ENCODE results near the gene B4GALT1. TPM values are rescaled to one million over a fixed set of nuclear protein-coding genes. Genes with fewer than 3 reads are reported as not detected.

B4GALT1 gene
- total and polyA plus RNA-seq, 9 donors, result 35.8 to 226 (median 88.3) TPM

GRCh38 chr9:33082128-33082527 lies 85.0 kb downstream of the B4GALT1 start:
- intact Hi-C loops (cut with DNase I), result loop anchor here in 1 of 4 donors (2.0 kb wide), 1 partner anchor 143 kb away; no protein-coding TSS in a partner anchor
- H3K27ac ChIP-seq, result no peak overlapping the region
- no peaks in the 10 kb centered on the region for H3K9me3 ChIP-seq
- H3K4me1 ChIP-seq (ENCODE audit: insufficient read depth), result no peaks in the 10 kb centered on the region
- WGBS, 3 donors, result 70 to 76% (median 74%) methylated on average over 5 of the region's 5 CpGs
- no peak overlapping the region for H3K4me3 ChIP-seq
- no peaks in the 10 kb centered on the region for H3K27me3 ChIP-seq
- TF ChIP-seq CTCF (IDR thresholded peaks at IDR 0.05), result no peak
- no peak for TF ChIP-seq POLR2A (IDR thresholded peaks at IDR 0.05)
- TF ChIP-seq EP300 (IDR thresholded peaks at IDR 0.05), result no peak
- H3K36me3 ChIP-seq, result no peaks in the 10 kb centered on the region
- no peak for DNase-seq

GRCh38 chr9:33081128-33081851 lies 85.8 kb downstream of the B4GALT1 start:
- DNase-seq, result peak in 4 of 5 donors; percentile 47 to 75 (median 51)
- Histone ChIP-seq H3K27me3 (no peaks in the 10 kb centered on the region), H3K27ac (peak overlapping the region in 1 of 2 donors; percentile 44), H3K9me3 (no peaks in the 10 kb centered on the region), H3K36me3 (no peaks in the 10 kb centered on the region), H3K4me1 (ENCODE audit: insufficient read depth) (no peaks in the 10 kb centered on the region), H3K4me3 (no peak overlapping the region)
- WGBS, 3 donors, result 6 to 12% (median 10%) methylated on average over 9 of the region's 9 CpGs
- intact Hi-C loops (cut with DNase I), result loop anchor here in 3 of 4 donors (1.0 to 2.0 kb wide), 2 partner anchors 144 to 145 kb away; no protein-coding TSS in a partner anchor
- TF ChIP-seq CTCF (IDR thresholded peaks at IDR 0.05) (peak; percentile 61 to 92 (median 87)), EP300 (IDR thresholded peaks at IDR 0.05) (no peak)

GRCh38 chr9:33080534-33080933 lies 86.6 kb downstream of the B4GALT1 start:
- WGBS, 3 donors, result 47 to 57% (median 50%) methylated on average over 6 of the region's 6 CpGs
- H3K4me1 ChIP-seq (ENCODE audit: insufficient read depth), result no peaks in the 10 kb centered on the region
- no peaks in the 10 kb centered on the region for H3K27me3 ChIP-seq
- DNase-seq, result no peak
- H3K9me3 ChIP-seq, result no peaks in the 10 kb centered on the region
- TF ChIP-seq CTCF (IDR thresholded peaks at IDR 0.05) (no peak), EP300 (IDR thresholded peaks at IDR 0.05) (no peak), POLR2A (IDR thresholded peaks at IDR 0.05) (no peak)
- H3K4me3 ChIP-seq, result no peak overlapping the region
- no peaks in the 10 kb centered on the region for H3K36me3 ChIP-seq
- intact Hi-C loops (cut with DNase I), result loop anchor here in 2 of 4 donors (2.0 kb wide), 1 partner anchor 144 kb away; no protein-coding TSS in a partner anchor
- H3K27ac ChIP-seq, result peak overlapping the region in 1 of 2 donors; percentile 44

GRCh38 chr9:33076046-33077004 lies 90.8 kb downstream of the B4GALT1 start, which contains the start of gene SMU1:
Gene SMU1, minus strand, starts transcription at chr9:33076674. Its CDS starts 66 bp downstream, at chr9:33076608.
- Histone ChIP-seq H3K4me3 (peak within 1 kb of the TSS; percentile 58), H3K27me3 (no peaks in the 10 kb centered on the region), H3K36me3 (no peaks in the 10 kb centered on the region), H3K4me1 (ENCODE audit: insufficient read depth) (peaks cover 2% of the 10 kb centered on the region), H3K27ac (peak within 1 kb of the TSS; percentile 74 to 90), H3K9me3 (no peaks in the 10 kb centered on the region)
- intact Hi-C loops (cut with DNase I), result no loop called here
- DNase-seq, result peak; percentile 97 to 98 (median 97)
- WGBS, 3 donors, result 0% methylated on average over 51 to 53 of the region's 53 CpGs
- TF ChIP-seq CTCF (IDR thresholded peaks at IDR 0.05) (peak in 1 of 3 donors; percentile 9), POLR2A (IDR thresholded peaks at IDR 0.05) (peak; percentile 87), EP300 (IDR thresholded peaks at IDR 0.05) (no peak)

Data from ovary (tissue), 9 donors.